Peyer's patch (tissue), 4 donors: ENCODE results near the gene RNASE11. TPM values are rescaled to one million over a fixed set of nuclear protein-coding genes. Genes with fewer than 3 reads are reported as not detected.

Experiments
- DNase-seq, 3 donors: peaks; one replicate each; pipeline ENCODE4 v3.0.0-alpha.2; 2017 to 2019
- H3K27ac ChIP-seq, 4 donors: fragments of 200-600 bp; sonication (generic); one replicate each; pipeline ENCODE4 v1.5.1; 2016 to 2019
- H3K27me3 ChIP-seq, 2 donors: fragments of 200-600 bp; sonication (generic); one replicate each; pipeline ENCODE4 v1.5.1; 2019
- H3K36me3 ChIP-seq, 3 donors: fragments of 200-600 bp; sonication (generic); one replicate each; pipeline ENCODE4 v1.5.1; 2016 to 2019
- H3K4me1 ChIP-seq, 4 donors: fragments of 200-600 bp; sonication (generic); one replicate each; pipeline ENCODE4 v1.5.1; 2016 to 2019
- H3K4me3 ChIP-seq, 4 donors: fragments of 200-600 bp; sonication (generic); 1 replicate in 3 of 4; 2 replicates in 1 of 4; pipeline ENCODE4 v1.5.1; 2016 to 2019; ENCODE audit warnings: mild to moderate bottlenecking in 1 of 4
- H3K9me3 ChIP-seq, 4 donors: fragments of 200-600 bp; sonication (generic); one replicate each; pipeline ENCODE4 v1.5.1; 2016 to 2019; ENCODE audit warnings: mild to moderate bottlenecking in 1 of 4
- POLR2A ChIP-seq, 2 donors: fragments of 450-650 bp; IDR thresholded peaks; one replicate each; pipeline ENCODE4 v1.5.1; 2017; ENCODE audit warnings: antibody characterized with exemption in 2 of 2, mild to moderate bottlenecking in 2 of 2, moderate library complexity in 2 of 2
- total RNA-seq, 4 donors: library from RNA; depleted of rRNA; stranded (reverse); fragments of >200 nt; gene quantifications; one replicate each; pipeline ENCODE4 v1.1.0, GENCODE V29; 2016
- TF ChIP-seq, protein P1 (sequence below), 6 experiments: fragments of 450-650 bp in 4 of 6; fragments of 200-600 bp in 2 of 6; sonication (generic) in 1 of 6; IDR thresholded peaks; one replicate each; pipeline ENCODE4 v1.5.1; 2017 to 2019; ENCODE audit warnings: antibody characterized with exemption in 6 of 6, mild to moderate bottlenecking in 3 of 6, moderate library complexity in 1 of 6

Gene RNASE11
- not detected for total RNA-seq

DNA sequence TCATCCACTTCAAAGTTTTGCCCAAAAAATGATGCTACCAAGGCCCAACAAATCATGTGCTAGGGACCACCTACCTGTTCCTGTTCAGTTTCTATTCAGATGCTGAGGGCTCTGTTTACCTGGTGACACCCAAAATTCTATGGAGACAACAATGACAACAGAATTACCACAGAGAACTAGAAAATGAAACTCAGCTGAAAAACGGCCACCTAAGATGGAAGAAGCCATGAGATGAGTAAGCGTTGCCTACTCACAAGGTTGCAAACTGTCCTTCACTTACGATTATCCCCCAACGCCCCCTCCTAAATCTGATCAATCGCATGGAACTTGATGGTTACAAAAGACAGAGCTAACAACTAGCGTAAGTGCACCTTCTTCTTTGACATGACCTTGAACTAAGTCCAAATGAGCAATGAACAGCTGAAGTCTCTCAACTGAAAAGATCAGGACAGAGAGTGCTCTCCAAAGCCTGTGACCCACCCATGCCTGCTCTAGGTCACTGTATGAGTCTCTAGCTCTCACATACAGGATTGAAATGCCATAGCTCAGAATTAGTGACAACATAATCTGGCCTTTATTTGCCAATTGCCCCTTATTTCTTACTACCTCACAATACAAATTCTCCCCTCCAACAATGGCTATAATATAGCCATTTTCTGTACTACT, at the start of gene RNASE11:
RNASE11 (minus strand) TSS at position 513 of the 666 bp plus-strand sequence.
- no peaks in the 10 kb centered on the region for H3K9me3 ChIP-seq
- no peak within 1 kb of the TSS for H3K27ac ChIP-seq
- TF ChIP-seq POLR2A (IDR thresholded peaks at IDR 0.05): no peak
- TF ChIP-seq, protein P1, sequence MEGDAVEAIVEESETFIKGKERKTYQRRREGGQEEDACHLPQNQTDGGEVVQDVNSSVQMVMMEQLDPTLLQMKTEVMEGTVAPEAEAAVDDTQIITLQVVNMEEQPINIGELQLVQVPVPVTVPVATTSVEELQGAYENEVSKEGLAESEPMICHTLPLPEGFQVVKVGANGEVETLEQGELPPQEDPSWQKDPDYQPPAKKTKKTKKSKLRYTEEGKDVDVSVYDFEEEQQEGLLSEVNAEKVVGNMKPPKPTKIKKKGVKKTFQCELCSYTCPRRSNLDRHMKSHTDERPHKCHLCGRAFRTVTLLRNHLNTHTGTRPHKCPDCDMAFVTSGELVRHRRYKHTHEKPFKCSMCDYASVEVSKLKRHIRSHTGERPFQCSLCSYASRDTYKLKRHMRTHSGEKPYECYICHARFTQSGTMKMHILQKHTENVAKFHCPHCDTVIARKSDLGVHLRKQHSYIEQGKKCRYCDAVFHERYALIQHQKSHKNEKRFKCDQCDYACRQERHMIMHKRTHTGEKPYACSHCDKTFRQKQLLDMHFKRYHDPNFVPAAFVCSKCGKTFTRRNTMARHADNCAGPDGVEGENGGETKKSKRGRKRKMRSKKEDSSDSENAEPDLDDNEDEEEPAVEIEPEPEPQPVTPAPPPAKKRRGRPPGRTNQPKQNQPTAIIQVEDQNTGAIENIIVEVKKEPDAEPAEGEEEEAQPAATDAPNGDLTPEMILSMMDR (IDR thresholded peaks at IDR 0.05): no peak
- no peak within 1 kb of the TSS for H3K4me3 ChIP-seq
- peaks cover 0 to 6% of the 10 kb centered on the region in 2 donors for H3K27me3 ChIP-seq
- no peaks in the 10 kb centered on the region for H3K4me1 ChIP-seq
- DNase-seq: no peak
- no peaks in the 10 kb centered on the region for H3K36me3 ChIP-seq

DNA sequence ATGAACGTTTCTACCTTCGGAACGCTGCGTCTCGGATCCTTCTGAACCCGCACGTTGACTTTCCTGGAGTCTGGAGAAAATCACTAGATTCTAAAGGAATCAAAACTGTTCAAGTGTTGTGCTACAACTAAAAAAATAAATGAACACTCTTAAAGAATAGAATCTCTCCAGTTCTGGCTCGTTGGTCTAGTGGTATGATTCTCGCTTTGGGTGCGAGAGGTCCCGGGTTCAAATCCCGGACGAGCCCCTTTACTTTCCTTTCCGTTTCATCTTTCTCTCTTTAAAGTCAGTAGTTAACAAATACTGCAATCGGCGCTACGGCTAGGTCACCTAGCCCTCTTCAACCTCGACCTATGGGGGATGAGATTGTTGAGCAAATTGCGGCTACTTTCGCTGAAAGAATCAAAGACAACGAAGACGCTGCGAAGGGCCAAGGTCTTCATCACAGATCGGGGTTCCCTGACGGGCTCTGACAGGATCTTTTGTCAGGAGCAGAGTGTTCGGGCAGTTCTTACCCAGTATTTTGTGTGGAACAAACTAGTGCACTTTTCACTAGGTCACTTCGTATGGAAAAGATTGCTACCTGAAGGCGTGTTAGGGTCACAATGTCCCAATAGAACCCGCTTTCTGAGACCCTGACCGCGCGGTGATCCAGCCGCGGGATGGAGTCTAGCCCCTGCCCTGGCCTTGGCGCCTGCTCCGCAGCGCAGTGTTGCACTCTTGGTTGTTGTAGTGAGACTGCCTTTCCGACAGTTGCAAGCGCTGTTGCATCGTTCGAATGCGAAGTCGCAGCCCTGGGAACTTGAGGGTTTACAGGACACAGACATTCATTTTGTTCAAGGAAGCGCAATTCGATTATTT, 45.3 kb upstream of the RNASE11 start:
- peak in 1 of 3 donors; percentile 63 for DNase-seq
- no peak for TF ChIP-seq POLR2A (IDR thresholded peaks at IDR 0.05)
- TF ChIP-seq, protein P1 (IDR thresholded peaks at IDR 0.05): no peak
- no peak overlapping the region for H3K27ac ChIP-seq
- peak overlapping the region; percentile 20 to 46 (median 38) for H3K4me3 ChIP-seq
- no peaks in the 10 kb centered on the region for H3K9me3 ChIP-seq
- H3K36me3 ChIP-seq: no peaks in the 10 kb centered on the region
- H3K27me3 ChIP-seq: no peaks in the 10 kb centered on the region
- peaks cover 0 to 22% (median 9%) of the 10 kb centered on the region in 4 donors for H3K4me1 ChIP-seq

DNA sequence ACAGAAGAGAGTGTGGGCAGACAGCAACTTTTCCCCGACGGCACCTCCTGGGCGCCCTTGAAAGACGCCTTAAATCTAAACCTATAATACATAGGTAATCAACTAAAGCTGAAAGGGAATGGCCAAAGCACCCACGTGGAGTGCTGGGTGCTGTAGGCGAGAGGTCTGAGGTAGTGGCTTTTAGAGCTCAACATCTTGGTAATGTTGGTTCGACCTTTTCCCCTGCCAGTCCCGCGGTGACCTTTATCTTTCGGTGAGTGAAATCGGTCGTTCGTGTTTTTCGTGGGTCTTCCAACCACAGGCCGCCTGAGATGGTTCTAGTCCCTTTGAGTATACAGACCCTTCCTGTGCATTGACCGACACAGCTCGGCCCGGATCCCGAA, 44.6 kb upstream of the RNASE11 start:
- DNase-seq: no peak
- TF ChIP-seq, protein P1 (IDR thresholded peaks at IDR 0.05): no peak
- TF ChIP-seq POLR2A (IDR thresholded peaks at IDR 0.05): no peak
- peak overlapping the region; percentile 20 to 46 (median 38) for H3K4me3 ChIP-seq

GRCh38 chr14:20631880-20632389, 44.1 kb upstream of the RNASE11 start:
- Histone ChIP-seq H3K36me3 (no peaks in the 10 kb centered on the region), H3K9me3 (no peaks in the 10 kb centered on the region), H3K27ac (no peak overlapping the region), H3K4me3 (peak overlapping the region; percentile 20 to 46 (median 38)), H3K4me1 (peaks cover 0 to 22% (median 9%) of the 10 kb centered on the region in 4 donors), H3K27me3 (no peaks in the 10 kb centered on the region)
- peak in 2 of 3 donors; percentile 73 to 80 for DNase-seq
- TF ChIP-seq, protein P1 (IDR thresholded peaks at IDR 0.05): no peak
- TF ChIP-seq POLR2A (IDR thresholded peaks at IDR 0.05): no peak

More for the DNA sequence above, 44.6 kb upstream of the RNASE11 start:
- H3K9me3 ChIP-seq: no peaks in the 10 kb centered on the region
- H3K27ac ChIP-seq: no peak overlapping the region
- peaks cover 0 to 22% (median 9%) of the 10 kb centered on the region in 4 donors for H3K4me1 ChIP-seq
- no peaks in the 10 kb centered on the region for H3K36me3 ChIP-seq
- no peaks in the 10 kb centered on the region for H3K27me3 ChIP-seq

DNA sequence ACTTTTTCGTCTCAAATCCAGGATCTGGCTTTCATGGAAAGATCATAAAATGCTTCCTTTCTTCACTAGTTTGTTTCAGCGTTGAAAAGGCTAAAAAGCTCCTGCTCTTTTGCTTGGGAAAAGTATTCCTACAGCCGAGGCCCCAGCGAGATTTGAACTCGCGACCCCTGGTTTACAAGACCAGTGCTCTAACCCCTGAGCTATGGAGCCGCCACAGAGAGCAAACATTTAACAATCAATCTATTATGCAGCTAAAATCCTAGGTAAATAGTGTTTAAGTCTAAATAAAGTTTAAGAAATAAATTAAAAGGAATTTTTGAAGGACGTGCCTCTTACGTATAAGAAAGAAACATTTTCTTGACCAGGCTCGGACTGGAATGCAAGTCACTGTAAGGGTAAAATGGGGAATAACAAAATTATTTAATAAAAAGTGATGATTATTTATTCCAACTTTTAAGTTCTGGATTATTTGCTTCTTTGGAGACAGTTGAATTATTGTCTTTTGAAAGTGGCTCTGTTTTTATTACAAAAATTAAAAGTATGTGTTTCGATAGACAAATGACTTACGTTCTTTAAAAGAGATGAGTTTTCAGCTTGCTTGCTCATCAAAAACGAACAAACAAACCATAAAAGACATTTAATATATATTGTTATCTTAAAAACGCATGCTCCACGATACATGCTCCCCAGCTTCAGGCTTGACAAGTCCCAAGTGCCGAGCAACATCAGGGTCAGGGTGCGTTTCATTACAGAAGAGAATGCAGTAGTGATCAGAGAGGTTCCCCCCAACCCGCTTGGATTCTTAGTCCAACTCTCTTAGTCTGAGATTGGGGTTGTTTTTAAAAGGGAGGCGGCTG, 43.5 kb upstream of the RNASE11 start:
- Histone ChIP-seq H3K4me1 (peaks cover 0 to 22% (median 9%) of the 10 kb centered on the region in 4 donors), H3K27ac (peak overlapping the region in 1 of 4 donors; percentile 68), H3K36me3 (no peaks in the 10 kb centered on the region), H3K9me3 (no peaks in the 10 kb centered on the region), H3K27me3 (no peaks in the 10 kb centered on the region), H3K4me3 (peak overlapping the region; percentile 20 to 46 (median 38))
- peak in 1 of 3 donors; percentile 68 for DNase-seq
- no peak for TF ChIP-seq POLR2A (IDR thresholded peaks at IDR 0.05)
